PFSK-1 (cell line): Measurements from ENCODE around the gene ARHGAP18.

ENCODE experiments used
- FOXP2 ChIP-seq: optimal IDR thresholded peaks from 2 replicates; pipeline ENCODE3; 2011; ENCODE audit warnings: borderline replicate concordance, control low read depth, inconsistent platforms; ENCODE audit not compliant: insufficient read depth; ENCODE audit errors: extremely low read length, extremely low read depth
- POLR2AphosphoS5 ChIP-seq: IDR thresholded peaks from 2 replicates; pipeline ENCODE4 v1.6.1; 2012; ENCODE audit warnings: low read depth, mild to moderate bottlenecking, control low read depth, low read length, moderate library complexity
- SIN3A ChIP-seq: IDR thresholded peaks from 2 replicates; pipeline ENCODE4 v1.6.1; 2012; ENCODE audit warnings: mild to moderate bottlenecking, low read length, moderate library complexity, borderline replicate concordance; ENCODE audit not compliant: insufficient read depth
- TAF1 ChIP-seq: IDR thresholded peaks from 2 replicates; pipeline ENCODE4 v1.6.1; 2012; ENCODE audit warnings: low read length, control low read depth, borderline replicate concordance; ENCODE audit not compliant: insufficient read depth
- TF ChIP-seq, protein P1 (sequence below), 2 experiments: IDR thresholded peaks; 2 replicates each; pipeline versions ENCODE4 v1.6.1 to v1.8.0; 2011 to 2012; ENCODE audit warnings: low read depth in 2 of 2, low read length in 2 of 2, control low read depth in 1 of 2, inconsistent platforms in 1 of 2, mild to moderate bottlenecking in 1 of 2, moderate library complexity in 1 of 2; ENCODE audit not compliant: insufficient read depth in 1 of 2

Gene ARHGAP18

DNA sequence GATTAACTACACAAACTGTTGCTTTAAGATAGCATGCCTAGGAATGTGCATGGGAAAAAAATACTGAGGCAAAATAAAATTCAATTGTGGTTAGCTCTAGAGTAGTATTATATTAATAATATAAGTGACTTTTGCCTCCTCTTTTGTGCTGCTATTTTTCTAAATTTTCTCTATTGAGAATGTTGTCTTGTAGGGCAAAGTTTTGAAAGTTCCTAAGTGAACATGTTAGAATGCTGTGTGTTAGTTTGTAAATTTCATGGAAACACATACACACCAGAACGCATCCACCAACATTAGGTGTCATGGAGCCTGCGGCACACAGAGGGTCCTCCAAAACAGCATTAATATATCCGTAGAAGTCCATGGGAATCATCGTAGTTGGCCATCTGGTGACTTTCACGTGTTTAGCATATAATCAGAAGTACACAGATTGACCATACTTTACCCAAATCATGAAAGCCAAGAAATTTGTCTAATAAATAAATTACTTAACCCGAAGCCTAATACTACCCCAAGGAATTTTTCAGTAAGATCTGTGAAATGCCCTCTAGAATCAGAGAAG is 25.6 kb downstream of the ARHGAP18 start:
- TF ChIP-seq POLR2AphosphoS5 = no peak
- TF ChIP-seq FOXP2 = no peak
- TF ChIP-seq, protein P1, sequence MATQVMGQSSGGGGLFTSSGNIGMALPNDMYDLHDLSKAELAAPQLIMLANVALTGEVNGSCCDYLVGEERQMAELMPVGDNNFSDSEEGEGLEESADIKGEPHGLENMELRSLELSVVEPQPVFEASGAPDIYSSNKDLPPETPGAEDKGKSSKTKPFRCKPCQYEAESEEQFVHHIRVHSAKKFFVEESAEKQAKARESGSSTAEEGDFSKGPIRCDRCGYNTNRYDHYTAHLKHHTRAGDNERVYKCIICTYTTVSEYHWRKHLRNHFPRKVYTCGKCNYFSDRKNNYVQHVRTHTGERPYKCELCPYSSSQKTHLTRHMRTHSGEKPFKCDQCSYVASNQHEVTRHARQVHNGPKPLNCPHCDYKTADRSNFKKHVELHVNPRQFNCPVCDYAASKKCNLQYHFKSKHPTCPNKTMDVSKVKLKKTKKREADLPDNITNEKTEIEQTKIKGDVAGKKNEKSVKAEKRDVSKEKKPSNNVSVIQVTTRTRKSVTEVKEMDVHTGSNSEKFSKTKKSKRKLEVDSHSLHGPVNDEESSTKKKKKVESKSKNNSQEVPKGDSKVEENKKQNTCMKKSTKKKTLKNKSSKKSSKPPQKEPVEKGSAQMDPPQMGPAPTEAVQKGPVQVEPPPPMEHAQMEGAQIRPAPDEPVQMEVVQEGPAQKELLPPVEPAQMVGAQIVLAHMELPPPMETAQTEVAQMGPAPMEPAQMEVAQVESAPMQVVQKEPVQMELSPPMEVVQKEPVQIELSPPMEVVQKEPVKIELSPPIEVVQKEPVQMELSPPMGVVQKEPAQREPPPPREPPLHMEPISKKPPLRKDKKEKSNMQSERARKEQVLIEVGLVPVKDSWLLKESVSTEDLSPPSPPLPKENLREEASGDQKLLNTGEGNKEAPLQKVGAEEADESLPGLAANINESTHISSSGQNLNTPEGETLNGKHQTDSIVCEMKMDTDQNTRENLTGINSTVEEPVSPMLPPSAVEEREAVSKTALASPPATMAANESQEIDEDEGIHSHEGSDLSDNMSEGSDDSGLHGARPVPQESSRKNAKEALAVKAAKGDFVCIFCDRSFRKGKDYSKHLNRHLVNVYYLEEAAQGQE (IDR thresholded peaks at IDR 0.05; ENCODE audit: insufficient read depth in 1 of 2, low read depth in 2 of 2, low read length in 2 of 2) = no peak
- TF ChIP-seq TAF1 = no peak
- TF ChIP-seq SIN3A = no peak

DNA sequence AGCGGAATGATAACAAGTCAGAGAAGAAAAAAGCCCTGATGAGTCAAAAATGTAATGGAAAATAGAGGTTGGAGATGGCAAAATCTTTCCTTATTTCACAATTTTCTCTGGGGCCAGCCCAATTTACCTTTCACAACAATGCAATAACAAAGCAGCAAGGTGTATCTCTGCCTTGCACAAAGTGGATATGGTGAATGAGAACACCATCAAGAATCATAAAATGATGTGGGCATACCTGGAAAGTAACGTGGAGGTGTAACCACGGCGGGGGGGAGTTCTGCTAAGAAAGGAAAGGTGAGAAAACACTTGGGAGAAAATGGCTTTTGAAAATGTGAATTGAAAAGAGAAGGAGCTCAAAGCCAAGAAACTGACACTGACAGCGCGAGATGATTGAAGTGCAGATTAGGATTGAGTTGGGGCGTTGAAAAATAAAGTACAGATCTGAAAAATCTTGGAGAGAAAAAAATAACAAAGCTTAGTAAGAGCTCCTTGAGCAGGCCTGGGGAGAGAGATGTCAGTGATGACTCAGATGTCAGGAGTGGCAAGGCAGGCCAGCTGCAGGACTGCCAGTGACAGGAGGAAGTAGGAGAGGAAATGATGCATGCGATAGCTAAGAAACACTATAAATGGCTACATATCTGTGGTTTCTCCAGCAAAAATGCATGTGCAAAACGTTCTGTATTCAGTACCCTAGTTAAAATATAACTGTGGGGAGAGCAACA is 26.2 kb downstream of the ARHGAP18 start:
- no peak for TF ChIP-seq TAF1
- peak; percentile 94; the same call in 1 of the 2 replicates for TF ChIP-seq SIN3A
- TF ChIP-seq POLR2AphosphoS5 = no peak
- TF ChIP-seq, protein P1 (IDR thresholded peaks at IDR 0.05; ENCODE audit: insufficient read depth in 1 of 2, low read depth in 2 of 2, low read length in 2 of 2) = peak in 1 of 2 experiments; percentile 66; a peak in 1 of 4 replicates
- TF ChIP-seq FOXP2 = peak; percentile 68

DNA sequence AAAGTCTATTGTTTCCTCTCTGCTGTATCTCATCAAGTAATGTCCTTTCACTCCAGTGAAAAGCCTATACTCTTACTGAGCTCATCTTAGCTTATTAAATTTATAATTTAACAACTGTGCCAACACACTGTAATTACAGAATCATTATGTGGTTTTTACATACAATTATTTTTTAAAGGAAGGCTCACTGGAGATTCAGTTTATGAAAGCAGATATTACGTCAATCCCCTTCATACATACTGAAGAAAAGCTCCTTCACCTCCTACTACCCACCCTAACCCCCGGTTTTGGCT is 28.1 kb downstream of the ARHGAP18 start:
- TF ChIP-seq POLR2AphosphoS5 (no peak), SIN3A (no peak), FOXP2 (no peak), TAF1 (no peak)
- TF ChIP-seq, protein P1 (IDR thresholded peaks at IDR 0.05; ENCODE audit: insufficient read depth in 1 of 2, low read depth in 2 of 2, low read length in 2 of 2) = no peak

DNA sequence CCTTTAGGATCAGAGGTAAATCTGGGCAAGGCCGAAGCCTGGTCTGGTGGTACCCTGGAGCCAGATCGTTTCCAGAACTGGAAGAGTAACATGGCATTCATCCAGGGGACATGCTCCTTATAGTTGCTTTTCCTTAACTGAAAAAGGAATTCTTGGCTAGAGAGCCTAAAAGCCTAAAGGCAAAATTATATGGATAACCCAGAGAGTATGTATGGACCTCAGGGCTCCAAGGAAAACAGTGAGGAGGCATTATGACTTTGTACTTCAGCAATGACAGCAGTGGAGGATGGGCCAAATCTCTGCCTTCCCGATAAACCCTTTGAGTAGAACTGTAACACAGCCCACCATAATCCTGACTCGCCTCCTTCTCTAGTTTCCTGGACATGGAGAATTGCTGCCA is 29.3 kb downstream of the ARHGAP18 start:
- TF ChIP-seq FOXP2 (no peak), POLR2AphosphoS5 (no peak), SIN3A (no peak), TAF1 (no peak)
- TF ChIP-seq, protein P1 (IDR thresholded peaks at IDR 0.05; ENCODE audit: insufficient read depth in 1 of 2, low read depth in 2 of 2, low read length in 2 of 2) = no peak

DNA sequence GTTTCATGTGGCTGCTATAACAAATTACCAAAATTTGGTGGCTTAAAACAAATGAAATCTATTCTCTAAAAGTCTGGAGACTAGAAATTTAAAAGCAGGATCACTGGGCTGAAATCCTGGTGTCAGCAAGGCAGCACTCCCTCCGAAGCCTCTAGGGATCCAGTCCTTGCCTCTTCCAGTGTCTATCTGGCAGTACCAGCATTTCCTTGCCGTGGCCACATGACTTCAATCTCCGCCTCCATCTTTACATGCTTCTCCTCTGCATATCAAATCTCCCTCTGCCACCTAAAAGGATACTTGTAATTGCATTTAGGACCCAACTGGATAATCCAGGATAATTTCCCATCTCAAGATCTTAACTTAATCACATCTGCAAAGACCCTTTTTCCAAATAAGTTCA is 30.2 kb downstream of the ARHGAP18 start:
- TF ChIP-seq TAF1 = no peak
- TF ChIP-seq, protein P1 (IDR thresholded peaks at IDR 0.05; ENCODE audit: insufficient read depth in 1 of 2, low read depth in 2 of 2, low read length in 2 of 2) = no peak
- no peak for TF ChIP-seq SIN3A
- TF ChIP-seq POLR2AphosphoS5 = no peak
- TF ChIP-seq FOXP2 = no peak
